Activated CD4-positive, alpha-beta T cell treated with anti-CD3 and anti-CD28 coated beads, Interleukin-2, amount 50 U/mL, for 4 hours (primary cell): ENCODE results near the gene JADE2.
A peak's percentile ranks its signal among the peaks of the same experiment; 100 is the strongest.
"Not testable (repeated sequence)": the region's sequence is repeated elsewhere in the genome, so short reads cannot be mapped to it uniquely, and the experiment has no call there.

Experiments used
- DNase-seq, 2 experiments: peaks; one replicate each; pipeline ENCODE4 v3.0.0-alpha.2; 2020

Gene JADE2

DNA sequence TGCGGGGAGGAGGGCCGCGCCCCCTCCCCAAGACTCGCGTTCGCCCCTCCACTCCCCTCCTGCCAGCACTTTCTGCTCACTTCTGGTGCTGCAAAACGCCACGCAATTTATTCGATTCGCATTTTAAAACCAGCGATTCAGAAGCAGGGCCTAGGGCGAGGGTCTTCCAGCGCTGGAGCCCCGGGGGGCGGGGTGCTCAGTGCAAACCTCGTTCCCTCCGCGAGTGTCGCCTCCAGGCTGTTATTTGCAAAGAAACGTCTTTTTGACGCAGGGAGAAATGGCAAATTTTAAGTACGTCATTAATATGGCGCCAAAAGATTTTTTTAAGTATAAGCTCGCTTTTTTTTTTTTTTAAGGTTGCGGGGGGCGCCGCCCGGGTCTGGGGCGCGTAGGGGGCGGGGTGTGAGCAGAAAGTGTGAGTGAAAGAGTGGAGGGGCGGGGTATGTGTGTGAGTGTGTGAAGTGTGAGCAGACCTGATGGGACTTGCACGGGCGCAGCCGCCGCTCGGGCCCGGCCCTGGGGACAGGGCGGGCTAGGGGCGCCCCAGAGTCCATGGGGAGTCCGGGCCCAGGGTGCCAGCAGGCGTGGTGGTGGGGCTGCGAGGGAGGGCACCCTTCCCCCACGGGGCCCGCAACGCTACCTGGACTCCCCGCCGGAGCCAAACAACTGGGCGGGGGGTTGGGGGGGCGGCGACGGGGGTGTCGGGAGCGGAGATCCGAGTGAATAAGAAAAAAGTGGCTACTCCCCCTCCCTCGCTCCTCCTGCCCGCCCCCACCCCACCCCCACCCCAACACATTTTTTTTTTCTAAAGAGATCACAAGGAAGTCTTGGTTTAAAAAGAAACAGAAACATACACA lies at the start of gene JADE2:
Gene JADE2, plus strand, starts transcription at position 845 of the 857 bp plus-strand sequence. CDS start 10,188 bp downstream, outside the sequence.
- peak; percentile 75 to 76 for DNase-seq

DNA sequence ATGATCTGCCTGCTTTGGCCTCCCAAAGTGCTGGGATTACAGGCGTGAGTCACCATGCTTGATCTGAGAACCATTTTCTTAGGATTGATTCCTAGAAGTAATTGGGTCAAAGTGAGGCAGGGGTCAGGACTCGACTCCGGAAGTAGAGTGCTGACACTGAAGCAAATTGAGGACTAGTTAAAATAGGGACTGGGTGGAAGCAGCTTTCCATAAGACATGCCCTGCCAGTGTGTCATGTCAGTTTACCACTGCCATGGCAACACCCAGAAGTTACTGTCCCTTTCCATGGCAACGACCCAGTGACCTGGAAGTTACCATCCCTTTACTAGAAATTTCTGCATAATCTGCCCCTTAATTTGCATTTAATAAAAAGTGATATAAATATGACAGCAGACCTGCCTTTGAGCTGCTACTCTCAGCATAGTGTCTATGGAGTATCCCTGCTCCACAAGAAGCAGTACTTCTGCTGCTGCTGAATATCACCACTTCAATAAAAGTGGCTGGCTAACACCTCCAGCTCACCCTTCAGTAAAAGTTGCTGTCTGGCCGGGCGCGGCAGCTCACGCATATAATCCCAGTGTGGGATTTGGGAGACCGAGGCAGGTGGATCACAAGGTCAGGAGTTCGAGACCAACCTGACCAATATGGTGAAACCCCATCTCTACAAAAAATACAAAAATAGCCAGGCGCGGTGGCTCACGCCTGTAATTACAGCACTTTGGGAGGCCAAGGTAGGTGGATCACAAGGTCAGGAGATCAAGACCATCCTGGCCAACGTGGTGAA lies 47.8 kb upstream of the JADE2 start:
- DNase-seq = no peak

DNA sequence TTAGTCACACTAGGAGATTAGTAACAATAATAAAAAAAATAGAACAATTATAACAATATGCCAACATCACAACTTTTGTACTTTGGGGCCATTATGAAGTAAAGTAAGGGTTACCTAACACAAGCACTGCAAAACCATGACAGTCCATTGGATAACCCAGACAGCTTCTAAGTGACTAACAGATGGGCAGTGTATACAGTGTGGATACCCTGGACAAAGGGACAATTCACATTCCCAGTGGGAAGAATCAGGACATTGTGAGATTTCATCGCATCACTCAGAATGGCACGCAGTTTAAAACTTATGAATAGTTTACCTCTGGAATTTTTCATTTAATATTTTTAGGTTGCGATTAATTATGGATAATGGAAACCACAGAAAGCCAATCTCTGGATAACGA lies 45.6 kb upstream of the JADE2 start:
- DNase-seq = no peak

DNA sequence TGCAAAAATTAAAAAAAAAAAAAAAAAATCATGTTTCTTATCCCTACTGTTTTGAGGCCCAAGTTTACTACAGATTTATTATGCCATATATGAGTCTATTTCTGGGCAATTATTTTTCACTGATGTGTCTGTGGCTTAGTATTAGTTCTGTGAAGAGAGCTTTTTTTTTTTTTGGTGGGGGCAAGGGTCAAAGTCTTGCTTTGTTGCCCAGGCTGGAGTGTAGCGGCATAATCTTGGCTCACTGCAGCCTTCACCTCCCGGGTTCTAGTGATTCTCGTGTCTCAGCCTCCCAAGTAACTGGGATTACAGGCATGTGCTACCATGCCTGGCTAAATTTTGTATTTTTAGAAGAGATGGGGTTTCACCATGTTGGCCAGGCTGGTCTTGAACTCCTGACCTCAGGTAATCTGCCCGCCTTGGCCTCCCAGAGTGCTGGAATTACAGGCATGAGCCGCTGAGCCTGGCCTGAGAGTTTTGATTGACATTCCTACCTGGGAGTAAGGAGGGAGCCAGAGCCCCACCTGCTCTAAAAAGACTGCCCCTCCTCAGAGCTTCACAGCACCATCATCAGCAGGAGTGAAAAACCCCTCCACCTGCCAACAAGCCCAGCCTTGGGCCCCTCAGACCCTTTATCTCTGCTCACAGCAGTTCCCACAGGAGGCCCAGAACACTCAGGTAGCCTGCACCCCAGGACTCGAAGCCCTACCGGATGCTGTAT lies 36.1 kb upstream of the JADE2 start:
- DNase-seq = no peak

DNA sequence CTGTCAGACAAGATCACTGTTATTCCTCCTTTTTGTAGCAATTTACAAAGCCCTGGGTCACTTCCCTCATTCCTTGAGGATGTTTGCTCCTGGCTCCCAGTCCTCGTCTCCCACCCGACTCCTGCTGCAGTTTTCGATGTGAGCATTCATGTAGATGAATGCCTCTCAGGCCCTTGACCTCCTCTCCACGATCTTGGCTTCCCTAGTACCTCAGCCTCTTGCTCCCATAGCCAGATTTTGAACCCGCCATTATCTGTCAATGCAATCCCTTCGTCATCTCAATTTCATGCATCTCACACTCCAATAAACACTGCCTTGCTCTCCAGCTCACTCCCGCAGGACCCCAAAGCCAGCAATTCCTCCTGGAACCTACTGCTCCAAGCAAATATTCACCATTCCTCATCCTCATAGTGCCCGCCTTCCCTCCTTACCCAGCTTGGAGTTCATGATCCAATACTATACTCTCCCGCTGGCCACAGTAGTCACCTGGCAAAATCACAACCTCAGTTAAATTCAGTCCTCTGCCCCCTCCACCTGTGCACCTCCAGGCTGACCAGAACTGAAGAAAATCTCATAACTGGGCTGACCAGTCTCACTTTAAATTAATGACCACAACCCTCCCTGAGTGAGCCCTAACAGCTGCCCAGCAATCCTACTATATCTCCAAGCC lies 35.1 kb upstream of the JADE2 start:
- no peak for DNase-seq

DNA sequence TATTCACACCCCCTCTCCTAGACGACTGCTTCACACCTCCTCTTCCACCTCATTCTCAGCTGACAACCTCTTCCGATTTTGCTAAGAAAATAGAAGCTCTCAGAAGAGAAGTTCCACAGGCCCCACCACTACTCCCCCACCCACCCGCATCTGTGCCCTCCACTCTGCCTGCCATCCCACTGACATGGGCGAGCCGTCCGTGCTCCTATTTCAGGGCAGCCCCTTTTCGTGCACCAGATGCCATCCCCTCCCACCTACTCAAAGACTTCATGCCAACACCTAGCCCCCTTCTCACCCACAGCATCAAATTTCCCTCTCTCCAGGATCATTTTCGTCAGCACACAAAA lies 34.6 kb upstream of the JADE2 start:
- no peak for DNase-seq

GRCh38 chr5:134491841-134492442 lies 33.5 kb upstream of the JADE2 start:
- DNase-seq = no peak

GRCh38 chr5:134492568-134492967 lies 32.9 kb upstream of the JADE2 start:
- DNase-seq = no peak

GRCh38 chr5:134493461-134494055 lies 31.9 kb upstream of the JADE2 start:
- no peak for DNase-seq

DNA sequence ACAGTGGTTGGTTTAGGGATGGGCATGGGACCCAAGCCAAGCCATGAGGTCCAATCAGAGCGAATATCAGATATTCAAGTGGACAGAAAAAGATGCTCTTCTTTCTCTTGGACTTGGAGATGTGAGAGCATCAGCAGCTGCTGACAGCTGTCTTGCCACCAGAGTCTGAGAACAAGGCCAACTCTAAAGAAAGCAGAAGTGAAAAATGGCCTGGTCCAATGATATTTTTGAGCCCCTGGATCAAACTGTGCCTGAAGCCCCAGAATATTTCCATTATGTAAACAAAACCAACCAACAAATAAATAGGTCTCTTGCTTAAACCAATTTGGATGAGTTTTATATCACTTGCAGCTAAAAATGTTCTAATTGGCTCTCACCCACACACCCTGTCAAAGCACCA lies 30.7 kb upstream of the JADE2 start:
- no peak for DNase-seq

- not testable (repeated sequence) for DNase-seq
Measured at GRCh38 chr5:134499905-134500304, 25.6 kb upstream of the JADE2 start.

- DNase-seq = no peak
Measured at GRCh38 chr5:134500699-134501430, 24.6 kb upstream of the JADE2 start.

DNA sequence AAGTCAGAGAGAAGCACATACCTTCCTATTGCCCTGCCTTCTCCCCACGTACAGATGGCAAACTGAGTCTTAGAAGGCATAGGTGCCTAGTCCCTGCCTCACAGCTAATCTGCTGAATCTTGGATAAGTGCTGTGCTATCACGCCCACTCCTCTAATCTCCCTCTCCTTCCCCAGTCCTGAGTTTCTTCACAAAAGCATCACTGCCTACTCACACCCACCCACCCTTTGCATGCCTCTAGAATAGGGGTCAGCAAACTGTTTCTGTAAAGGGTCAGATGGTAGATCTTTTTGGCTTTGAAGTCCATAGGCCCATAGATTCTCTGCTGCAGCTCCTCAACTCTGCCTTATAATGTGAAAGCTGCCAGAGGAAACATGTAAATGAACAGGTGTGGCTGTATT lies 23.2 kb upstream of the JADE2 start:
- no peak for DNase-seq

GRCh38 chr5:134503088-134503936 lies 22.2 kb upstream of the JADE2 start:
- peak; percentile 53 to 58 for DNase-seq

DNA sequence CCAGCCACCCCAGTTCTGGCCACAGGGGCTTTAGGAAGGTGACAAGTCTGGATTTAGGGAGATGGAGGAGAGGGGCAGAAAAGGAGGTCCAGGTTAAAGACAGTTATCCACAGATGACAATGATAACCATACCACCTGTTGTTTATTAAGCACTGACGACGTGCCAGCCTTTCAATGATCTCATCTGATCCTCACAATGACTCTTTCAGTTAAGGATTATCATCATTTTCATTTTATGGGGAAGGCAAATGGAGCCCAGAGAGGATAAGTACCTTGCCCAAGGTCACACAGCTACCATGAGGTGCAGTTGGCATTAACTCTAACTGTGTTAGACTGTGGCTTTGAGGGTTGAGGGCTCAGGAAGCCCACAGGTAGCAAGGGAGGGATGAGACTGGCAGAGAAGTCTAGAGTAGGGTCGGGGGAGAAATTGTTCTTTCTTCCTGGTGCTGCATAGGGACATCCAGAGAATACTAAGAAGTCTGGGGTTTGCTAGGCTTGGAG lies 21.5 kb upstream of the JADE2 start:
- no peak for DNase-seq

DNA sequence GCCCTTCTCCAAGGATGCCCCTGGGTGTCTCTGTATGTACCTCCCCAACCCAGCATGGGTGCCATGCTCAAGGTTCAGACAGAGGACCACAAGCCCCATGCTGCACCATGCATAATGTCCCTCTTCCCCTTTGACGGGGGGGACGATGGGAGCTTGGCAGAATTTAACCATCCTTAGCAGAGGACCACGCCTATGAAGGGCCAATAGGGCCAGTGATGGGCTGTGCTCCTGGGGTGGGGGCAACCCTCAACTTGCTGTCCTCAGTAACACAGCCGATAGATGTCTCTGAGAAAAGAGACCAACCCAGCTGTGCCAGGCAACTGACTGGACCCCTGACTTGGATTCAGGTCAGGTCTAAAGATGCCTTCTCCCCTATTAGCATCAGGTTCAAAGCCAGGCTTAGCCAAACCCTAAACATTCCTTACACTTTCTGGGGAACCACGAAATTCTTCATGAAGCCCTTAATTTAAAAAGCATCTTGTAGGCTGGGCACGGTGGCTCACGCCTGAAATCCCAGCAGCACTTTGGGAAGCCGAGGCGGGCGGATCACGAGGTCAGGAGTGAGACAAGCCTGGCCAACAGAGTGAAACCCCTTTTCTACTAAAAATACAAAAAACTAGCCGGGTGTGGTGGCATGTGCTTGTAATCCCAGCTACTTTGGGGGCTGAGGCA lies 20.7 kb upstream of the JADE2 start:
- no peak for DNase-seq

- DNase-seq = no peak
Measured at GRCh38 chr5:134506054-134507039, 19.1 kb upstream of the JADE2 start.

- DNase-seq = no peak
Measured at GRCh38 chr5:134507452-134507851, 18.0 kb upstream of the JADE2 start.
